Esophagus squamous epithelium (tissue), 5 donors: ENCODE measurements around the gene RUVBL2. TPM values are rescaled to one million over a fixed set of nuclear protein-coding genes. Genes with fewer than 3 reads are reported as not detected.

Experiments used
- DNase-seq: peaks from one replicate; lab custom pipeline; 2025; lab: John Stamatoyannopoulos, UW
- H3K27ac ChIP-seq, 4 donors: fragments of 200-600 bp; sonication (generic); one replicate each; pipeline ENCODE4 v1.5.1; 2016 to 2019; ENCODE audit warnings: mild to moderate bottlenecking in 1 of 4
- H3K27me3 ChIP-seq, 4 donors: fragments of 200-600 bp; sonication (generic); 1 replicate in 3 of 4; 2 replicates in 1 of 4; pipeline versions ENCODE4 v1.5.1 to v1.6.0; 2017 to 2021; ENCODE audit warnings: antibody characterized with exemption in 1 of 4
- H3K36me3 ChIP-seq, 3 donors: fragments of 200-600 bp; sonication (generic); one replicate each; pipeline ENCODE4 v1.5.1; 2016 to 2019
- H3K4me1 ChIP-seq, 3 donors: fragments of 200-600 bp; sonication (generic); one replicate each; pipeline ENCODE4 v1.5.1; 2017 to 2019
- H3K4me3 ChIP-seq, 4 donors: fragments of 200-600 bp; sonication (generic); 1 replicate in 3 of 4; 2 replicates in 1 of 4; pipeline ENCODE4 v1.5.1; 2016 to 2019; ENCODE audit warnings: mild to moderate bottlenecking in 2 of 4, moderate library complexity in 1 of 4
- H3K9me3 ChIP-seq, 3 donors: fragments of 200-600 bp; sonication (generic); one replicate each; pipeline ENCODE4 v1.5.1; 2016 to 2019
- CTCF ChIP-seq, 6 experiments: fragments of 450-650 bp in 4 of 6; fragments of 200-600 bp in 2 of 6; sonication (generic) in 2 of 6; IDR thresholded peaks; one replicate each; pipeline ENCODE4 v1.5.1; 2016 to 2019; ENCODE audit warnings: antibody characterized with exemption in 6 of 6, mild to moderate bottlenecking in 4 of 6, moderate library complexity in 4 of 6
- POLR2A ChIP-seq, 4 donors: fragments of 450-650 bp; IDR thresholded peaks; one replicate each; pipeline ENCODE4 v1.6.1; 2017; ENCODE audit warnings: antibody characterized with exemption in 4 of 4, mild to moderate bottlenecking in 4 of 4, moderate library complexity in 3 of 4
- WGBS, 2 donors: methylation state at CpG; one replicate each; pipeline ENCODE4 v1.1.5; 2018; 5-methylcytosine and 5-hydroxymethylcytosine counted together
- intact Hi-C: fragments of 100-400 bp; cut with DNase I; formaldehyde crosslinking; loops from one replicate; pipeline ENCODE4 v1.15.0; 2022
- total RNA-seq, 4 donors: library from RNA; depleted of rRNA; stranded (reverse); fragments of >200 nt; gene quantifications; one replicate each; pipeline ENCODE4 v1.1.0, GENCODE V29; 2016
- donor health status: DM: yes; HTN: yes; CAD: no.

Gene RUVBL2
- total RNA-seq, result 100 to 1,000 TPM; 102 to 140 (median 119) TPM

GRCh38 chr19:48993175-48994034 lies at the start of gene RUVBL2, which contains the start of gene GYS1:
Gene RUVBL2 (plus strand): TSS chr19:48993887. CDS start chr19:48993912, 25 bp downstream.
Gene GYS1 (minus strand): TSS chr19:48993309. CDS start chr19:48993112, 197 bp downstream.
- Histone ChIP-seq H3K27ac (peak within 1 kb of the TSS; percentile 90 to 97 (median 97)), H3K4me3 (peak within 1 kb of the TSS; percentile 53 to 83 (median 78)), H3K27me3 (no peaks in the 10 kb centered on the region), H3K9me3 (no peaks in the 10 kb centered on the region), H3K4me1 (peaks cover 31 to 51% (median 32%) of the 10 kb centered on the region in 3 donors), H3K36me3 (peaks cover 6 to 30% (median 8%) of the 10 kb centered on the region in 3 donors)
- DNase-seq, result peak; percentile 97
- 0% methylated on average over 6 to 33 of the region's 56 CpGs for WGBS, 2 donors
- intact Hi-C loops, result no loop called here
- TF ChIP-seq POLR2A (IDR thresholded peaks at IDR 0.05), result peak in 3 of 4 donors; percentile 38 to 95 (median 93)
- peak; percentile 96 to 100 (median 99) for TF ChIP-seq CTCF (IDR thresholded peaks at IDR 0.05)

- 90 to 92% methylated on average over 5 of the region's 5 CpGs for WGBS, 2 donors
- TF ChIP-seq CTCF (IDR thresholded peaks at IDR 0.05) (no peak), POLR2A (IDR thresholded peaks at IDR 0.05) (no peak)
These were observed 48.3 kb upstream of the RUVBL2 start for GRCh38 chr19:48945415-48945814.

DNA sequence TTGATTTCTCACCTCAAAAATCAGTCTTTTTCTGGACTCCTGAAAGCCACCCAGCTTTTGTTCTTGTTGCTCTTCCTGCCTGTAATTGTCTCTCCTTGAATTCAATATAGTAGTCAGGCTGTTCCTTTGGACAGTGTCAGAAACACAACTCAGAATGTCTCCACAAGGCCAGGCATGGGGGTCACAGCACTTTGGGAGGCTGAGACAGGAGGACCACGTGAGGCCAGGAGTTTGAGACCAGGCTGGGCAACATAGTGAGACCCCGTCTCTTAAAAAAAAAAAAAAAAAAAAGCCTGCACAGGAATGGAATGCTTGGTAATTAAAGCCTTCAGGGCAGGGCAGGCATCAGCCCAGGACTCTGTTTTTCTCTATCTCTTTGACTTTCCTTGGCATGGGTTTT lies 47.9 kb upstream of the RUVBL2 start:
- WGBS, 2 donors, result 75 to 79% methylated on average over 2 of the region's 2 CpGs
- no peak overlapping the region for H3K27ac ChIP-seq
- no peaks in the 10 kb centered on the region for H3K9me3 ChIP-seq
- no peak for DNase-seq
- H3K27me3 ChIP-seq, result no peaks in the 10 kb centered on the region
- H3K36me3 ChIP-seq, result no peaks in the 10 kb centered on the region
- no peak overlapping the region for H3K4me3 ChIP-seq
- peaks cover 0 to 5% (median 0%) of the 10 kb centered on the region in 3 donors for H3K4me1 ChIP-seq
- no peak for TF ChIP-seq CTCF (IDR thresholded peaks at IDR 0.05)
- no peak for TF ChIP-seq POLR2A (IDR thresholded peaks at IDR 0.05)
- intact Hi-C loops, result no loop called here

More at GRCh38 chr19:48945415-48945814, 48.3 kb upstream of the RUVBL2 start:
- no peak for DNase-seq
- Histone ChIP-seq H3K36me3 (no peaks in the 10 kb centered on the region), H3K9me3 (no peaks in the 10 kb centered on the region), H3K4me3 (no peak overlapping the region), H3K27me3 (no peaks in the 10 kb centered on the region), H3K27ac (no peak overlapping the region), H3K4me1 (peaks cover 0 to 5% (median 0%) of the 10 kb centered on the region in 3 donors)
- intact Hi-C loops, result no loop called here

- intact Hi-C loops, result no loop called here
- H3K36me3 ChIP-seq, result no peaks in the 10 kb centered on the region
- WGBS, 2 donors, result 40% methylated on average over 4 of the region's 9 CpGs; no CpG with 5 or more reads in 1 of the 2 donors
- no peak overlapping the region for H3K4me3 ChIP-seq
- no peak for DNase-seq
- no peaks in the 10 kb centered on the region for H3K27me3 ChIP-seq
- TF ChIP-seq CTCF (IDR thresholded peaks at IDR 0.05) (no peak), POLR2A (IDR thresholded peaks at IDR 0.05) (no peak)
- no peak overlapping the region for H3K27ac ChIP-seq
- no peaks in the 10 kb centered on the region for H3K9me3 ChIP-seq
- H3K4me1 ChIP-seq, result peaks cover 0 to 5% (median 0%) of the 10 kb centered on the region in 3 donors
These were observed 47.0 kb upstream of the RUVBL2 start for GRCh38 chr19:48946463-48947257.
